Kidney tubule cell (primary cell): ENCODE results near the gene UBA1.
A peak's percentile ranks its signal among the peaks of the same experiment; 100 is the strongest.

ENCODE experiments used
- DNase-seq: peaks from one replicate; pipeline ENCODE4 v3.0.0-alpha.2; 2018; ENCODE audit warnings: low spot score

UBA1 gene

GRCh38 chrX:47187106-47187677 is 6.4 kb upstream of the UBA1 start:
- DNase-seq, result peak; percentile 50

- DNase-seq, result no peak
These were observed 3.7 kb upstream of the UBA1 start for GRCh38 chrX:47189906-47190305.

GRCh38 chrX:47190445-47191269 is 3.0 kb upstream of the UBA1 start:
- peak; percentile 90 for DNase-seq

GRCh38 chrX:47191331-47191730 is 2.3 kb upstream of the UBA1 start:
- peak; percentile 59 for DNase-seq

GRCh38 chrX:47191806-47192401 is 1.7 kb upstream of the UBA1 start:
- DNase-seq, result no peak

- DNase-seq, result no peak
These were observed 662 bp downstream of the UBA1 start for GRCh38 chrX:47194194-47194787.

GRCh38 chrX:47196098-47196497 is 2.5 kb downstream of the UBA1 start:
- DNase-seq, result no peak

GRCh38 chrX:47197526-47197925 is 3.9 kb downstream of the UBA1 start:
- no peak for DNase-seq

- peak; percentile 63 for DNase-seq
These were observed 4.5 kb downstream of the UBA1 start for GRCh38 chrX:47198026-47198686.

- no peak for DNase-seq
These were observed 5.1 kb downstream of the UBA1 start for GRCh38 chrX:47198687-47199080.

- no peak for DNase-seq
These were observed 5.7 kb downstream of the UBA1 start for GRCh38 chrX:47199286-47199685.

- DNase-seq, result peak; percentile 68
These were observed 6.9 kb downstream of the UBA1 start for GRCh38 chrX:47200385-47201150.

GRCh38 chrX:47201345-47201944 is 7.8 kb downstream of the UBA1 start:
- no peak for DNase-seq

- no peak for DNase-seq
These were observed 8.7 kb downstream of the UBA1 start for GRCh38 chrX:47202316-47202715.

- DNase-seq, result no peak
These were observed 9.2 kb downstream of the UBA1 start for GRCh38 chrX:47202877-47203276.

- no peak for DNase-seq
These were observed 11.3 kb downstream of the UBA1 start for GRCh38 chrX:47204970-47205369.

GRCh38 chrX:47206316-47206715 is 12.7 kb downstream of the UBA1 start:
- no peak for DNase-seq

GRCh38 chrX:47208108-47208507 is 14.5 kb downstream of the UBA1 start:
- DNase-seq, result no peak

GRCh38 chrX:47209508-47210238 is 16.0 kb downstream of the UBA1 start:
- DNase-seq, result no peak

- DNase-seq, result no peak
These were observed 17.2 kb downstream of the UBA1 start for GRCh38 chrX:47210661-47211425.
